ENCODE results near the gene PPP1R18.
A peak's percentile ranks its signal among the peaks of the same experiment; 100 is the strongest.

Gene PPP1R18

GRCh38 chr6:30721198-30722024 lies 35.0 kb upstream of the PPP1R18 start:
- Histone ChIP-seq H2AFZ (ENCODE audit: low read depth, low read length) (no peak overlapping the region), H2BK15ac (ENCODE audit: low read depth, poor library complexity, severe bottlenecking) (no peak overlapping the region), H3K4me2 (ENCODE audit: low read length, poor library complexity, severe bottlenecking) (peak overlapping the region; percentile 67), H3K4me3 (ENCODE audit: insufficient read depth in 1 of 2, low read depth in 1 of 2, low read length in 2 of 2) (peak overlapping the region; percentile 84 to 93), H2BK5ac (ENCODE audit: low read depth, low read length, poor library complexity, severe bottlenecking) (peak overlapping the region; percentile 76), H2BK12ac (ENCODE audit: low read length in 2 of 2) (peak overlapping the region in 1 of 2 experiments; percentile 23), H3K4me1 (ENCODE audit: control insufficient read depth, insufficient read depth, low read depth, low read length) (peaks cover 16% of the 10 kb centered on the region), H3K18ac (ENCODE audit: low read depth in 1 of 2, low read length in 2 of 2) (peak overlapping the region; percentile 84 to 95), H3K9ac (ENCODE audit: low read length) (peak overlapping the region; percentile 99), H3K27ac (ENCODE audit: low read length, poor library complexity, severe bottlenecking) (peak overlapping the region; percentile 97), H3K27me3 (ENCODE audit: control insufficient read depth in 1 of 2, insufficient read depth in 1 of 2, low read length in 2 of 2) (no peaks in the 10 kb centered on the region), H2BK120ac (ENCODE audit: low read depth, low read length) (peak overlapping the region; percentile 12), H3K36me3 (ENCODE audit: control insufficient read depth in 1 of 2, insufficient read depth in 2 of 2, low read depth in 1 of 2, low read length in 2 of 2) (peaks cover 33 to 39% of the 10 kb centered on the region in 2 experiments), H3K14ac (ENCODE audit: low read length in 2 of 2) (peak overlapping the region in 1 of 2 experiments; percentile 94), H4K8ac (ENCODE audit: low read length) (peak overlapping the region; percentile 43), H2AK5ac (ENCODE audit: low read length, severe bottlenecking) (peak overlapping the region; percentile 84), H3K9me3 (ENCODE audit: control insufficient read depth, low read length) (no peaks in the 10 kb centered on the region), H3K23ac (ENCODE audit: low read length in 2 of 2) (peak overlapping the region in 1 of 2 experiments; percentile 94), H4K91ac (ENCODE audit: low read length) (peak overlapping the region; percentile 43), H3K4ac (ENCODE audit: low read depth in 1 of 2, low read length in 2 of 2) (peak overlapping the region in 1 of 2 experiments; percentile 98), H3K79me1 (replicated peaks; ENCODE audit: low read length, poor library complexity, severe bottlenecking) (peaks cover 3% of the 10 kb centered on the region)
- peak; percentile 90 for DNase-seq
- under 1% methylated on average over 59 of the region's 71 CpGs for WGBS

- Histone ChIP-seq H3K4me3 (ENCODE audit: insufficient read depth in 1 of 2, low read depth in 1 of 2, low read length in 2 of 2) (peak overlapping the region; percentile 69 to 93), H2AFZ (ENCODE audit: low read depth, low read length) (no peak overlapping the region), H3K14ac (ENCODE audit: low read length in 2 of 2) (peak overlapping the region in 1 of 2 experiments; percentile 42), H2BK120ac (ENCODE audit: low read depth, low read length) (peak overlapping the region; percentile 12), H4K8ac (ENCODE audit: low read length) (no peak overlapping the region), H3K36me3 (ENCODE audit: control insufficient read depth in 1 of 2, insufficient read depth in 2 of 2, low read depth in 1 of 2, low read length in 2 of 2) (peaks cover 29 to 36% of the 10 kb centered on the region in 2 experiments), H3K4me2 (ENCODE audit: low read length, poor library complexity, severe bottlenecking) (peak overlapping the region; percentile 26), H4K91ac (ENCODE audit: low read length) (peak overlapping the region; percentile 10), H3K27me3 (ENCODE audit: control insufficient read depth in 1 of 2, insufficient read depth in 1 of 2, low read length in 2 of 2) (no peaks in the 10 kb centered on the region), H3K9ac (ENCODE audit: low read length) (peak overlapping the region; percentile 99), H3K27ac (ENCODE audit: low read length, poor library complexity, severe bottlenecking) (peak overlapping the region; percentile 94), H2AK5ac (ENCODE audit: low read length, severe bottlenecking) (peak overlapping the region; percentile 84), H3K18ac (ENCODE audit: low read depth in 1 of 2, low read length in 2 of 2) (peak overlapping the region; percentile 37 to 92), H2BK15ac (ENCODE audit: low read depth, poor library complexity, severe bottlenecking) (no peak overlapping the region), H3K4ac (ENCODE audit: low read depth in 1 of 2, low read length in 2 of 2) (peak overlapping the region in 1 of 2 experiments; percentile 95), H3K79me1 (replicated peaks; ENCODE audit: low read length, poor library complexity, severe bottlenecking) (peaks cover 6% of the 10 kb centered on the region), H3K4me1 (ENCODE audit: control insufficient read depth, insufficient read depth, low read depth, low read length) (peaks cover 16% of the 10 kb centered on the region), H3K9me3 (ENCODE audit: control insufficient read depth, low read length) (no peaks in the 10 kb centered on the region), H2BK12ac (ENCODE audit: low read length in 2 of 2) (no peak overlapping the region), H2BK5ac (ENCODE audit: low read depth, low read length, poor library complexity, severe bottlenecking) (peak overlapping the region; percentile 80), H3K23ac (ENCODE audit: low read length in 2 of 2) (peak overlapping the region in 1 of 2 experiments; percentile 94)
- under 1% methylated on average over 29 of the region's 29 CpGs for WGBS
- peak; percentile 52 for DNase-seq
Observed at GRCh38 chr6:30720738-30721197, 34.3 kb upstream of the PPP1R18 start.

GRCh38 chr6:30719791-30720737 lies 33.6 kb upstream of the PPP1R18 start, which contains the start of gene TUBB:
Gene TUBB (plus strand): TSS chr6:30720352. CDS start chr6:30720507, 155 bp downstream.
- Histone ChIP-seq H4K91ac (ENCODE audit: low read length) (peak within 1 kb of the TSS; percentile 19), H3K18ac (ENCODE audit: low read depth in 1 of 2, low read length in 2 of 2) (peak within 1 kb of the TSS; percentile 80 to 92), H4K8ac (ENCODE audit: low read length) (peak within 1 kb of the TSS; percentile 47), H3K14ac (ENCODE audit: low read length in 2 of 2) (peak within 1 kb of the TSS in 1 of 2 experiments; percentile 42), H2BK120ac (ENCODE audit: low read depth, low read length) (peak within 1 kb of the TSS; percentile 12), H3K4me2 (ENCODE audit: low read length, poor library complexity, severe bottlenecking) (peak within 1 kb of the TSS; percentile 54), H3K79me1 (replicated peaks; ENCODE audit: low read length, poor library complexity, severe bottlenecking) (peaks cover 6% of the 10 kb centered on the region), H3K23ac (ENCODE audit: low read length in 2 of 2) (peak within 1 kb of the TSS in 1 of 2 experiments; percentile 94), H3K9ac (ENCODE audit: low read length) (peak within 1 kb of the TSS; percentile 99), H3K4me3 (ENCODE audit: insufficient read depth in 1 of 2, low read depth in 1 of 2, low read length in 2 of 2) (peak within 1 kb of the TSS; percentile 69 to 93), H3K4me1 (ENCODE audit: control insufficient read depth, insufficient read depth, low read depth, low read length) (peaks cover 14% of the 10 kb centered on the region), H3K27ac (ENCODE audit: low read length, poor library complexity, severe bottlenecking) (peak within 1 kb of the TSS; percentile 96), H2AFZ (ENCODE audit: low read depth, low read length) (no peak within 1 kb of the TSS), H2BK15ac (ENCODE audit: low read depth, poor library complexity, severe bottlenecking) (no peak within 1 kb of the TSS), H2AK5ac (ENCODE audit: low read length, severe bottlenecking) (peak within 1 kb of the TSS; percentile 84), H2BK12ac (ENCODE audit: low read length in 2 of 2) (peak within 1 kb of the TSS in 1 of 2 experiments; percentile 66), H3K9me3 (ENCODE audit: control insufficient read depth, low read length) (no peaks in the 10 kb centered on the region), H3K36me3 (ENCODE audit: control insufficient read depth in 1 of 2, insufficient read depth in 2 of 2, low read depth in 1 of 2, low read length in 2 of 2) (peaks cover 27 to 31% of the 10 kb centered on the region in 2 experiments), H3K4ac (ENCODE audit: low read depth in 1 of 2, low read length in 2 of 2) (peak within 1 kb of the TSS; percentile 79 to 95), H2BK5ac (ENCODE audit: low read depth, low read length, poor library complexity, severe bottlenecking) (peak within 1 kb of the TSS; percentile 80), H3K27me3 (ENCODE audit: control insufficient read depth in 1 of 2, insufficient read depth in 1 of 2, low read length in 2 of 2) (no peaks in the 10 kb centered on the region)
- WGBS, result under 1% methylated on average over 37 of the region's 38 CpGs
- peak; percentile 99 for DNase-seq
